GM19099 (cell line): Measurements from ENCODE around the gene EPGN.

Experiments used
- POLR2A ChIP-seq: IDR thresholded peaks from 3 replicates; pipeline ENCODE4 v1.6.1; 2011; ENCODE audit warnings: low read depth; ENCODE audit not compliant: insufficient read length; ENCODE audit errors: extremely low read depth

The EPGN gene

GRCh38 chr4:74292111-74292870 lies 16.0 kb upstream of the EPGN start:
- TF ChIP-seq POLR2A: no peak

DNA sequence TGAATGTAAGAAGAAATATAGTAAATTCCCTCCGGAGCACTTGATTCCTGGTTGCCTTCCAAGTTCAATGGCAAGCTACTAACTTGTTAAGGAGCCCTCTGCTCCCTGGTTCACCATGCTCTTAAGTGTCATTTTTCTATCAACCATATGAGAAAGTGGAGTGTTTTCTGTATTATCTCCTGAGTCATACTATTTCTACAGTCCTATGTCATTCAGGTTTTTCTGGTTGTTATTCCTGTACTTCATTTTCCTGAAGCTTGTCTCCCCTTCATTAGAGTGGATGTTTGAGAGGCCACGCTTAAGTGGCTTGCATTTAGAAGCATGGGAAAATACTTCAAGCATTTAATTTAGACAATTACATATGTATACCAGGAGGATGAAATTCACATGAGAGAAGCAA lies 14.7 kb upstream of the EPGN start:
- TF ChIP-seq POLR2A: no peak

GRCh38 chr4:74294681-74295080 lies 13.6 kb upstream of the EPGN start:
- no peak for TF ChIP-seq POLR2A

GRCh38 chr4:74297539-74297938 lies 10.7 kb upstream of the EPGN start:
- TF ChIP-seq POLR2A: no peak

GRCh38 chr4:74304095-74304625 lies 4.1 kb upstream of the EPGN start:
- no peak for TF ChIP-seq POLR2A

DNA sequence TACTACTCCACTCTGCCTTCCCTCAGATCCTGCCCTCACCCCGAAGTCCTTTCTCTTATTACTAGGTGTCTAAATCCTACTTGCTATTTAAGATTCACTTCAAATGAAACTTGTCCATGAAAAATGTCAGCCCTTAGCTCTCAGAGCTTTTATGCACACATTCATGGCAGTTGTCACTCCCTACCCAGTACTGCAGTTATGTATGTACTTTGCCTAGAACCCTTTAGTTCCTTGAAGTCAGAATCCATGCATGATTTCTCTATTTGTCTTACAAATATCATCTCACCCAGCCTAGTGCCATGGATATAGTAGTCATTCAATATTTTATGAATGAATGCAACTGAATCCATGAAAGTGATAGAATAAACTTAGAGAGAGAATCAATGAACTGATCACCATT lies 3.3 kb upstream of the EPGN start:
- no peak for TF ChIP-seq POLR2A

GRCh38 chr4:74307170-74307569 lies 1.1 kb upstream of the EPGN start:
- no peak for TF ChIP-seq POLR2A

- TF ChIP-seq POLR2A: no peak
Observed at GRCh38 chr4:74309223-74309622, 953 bp downstream of the EPGN start.

DNA sequence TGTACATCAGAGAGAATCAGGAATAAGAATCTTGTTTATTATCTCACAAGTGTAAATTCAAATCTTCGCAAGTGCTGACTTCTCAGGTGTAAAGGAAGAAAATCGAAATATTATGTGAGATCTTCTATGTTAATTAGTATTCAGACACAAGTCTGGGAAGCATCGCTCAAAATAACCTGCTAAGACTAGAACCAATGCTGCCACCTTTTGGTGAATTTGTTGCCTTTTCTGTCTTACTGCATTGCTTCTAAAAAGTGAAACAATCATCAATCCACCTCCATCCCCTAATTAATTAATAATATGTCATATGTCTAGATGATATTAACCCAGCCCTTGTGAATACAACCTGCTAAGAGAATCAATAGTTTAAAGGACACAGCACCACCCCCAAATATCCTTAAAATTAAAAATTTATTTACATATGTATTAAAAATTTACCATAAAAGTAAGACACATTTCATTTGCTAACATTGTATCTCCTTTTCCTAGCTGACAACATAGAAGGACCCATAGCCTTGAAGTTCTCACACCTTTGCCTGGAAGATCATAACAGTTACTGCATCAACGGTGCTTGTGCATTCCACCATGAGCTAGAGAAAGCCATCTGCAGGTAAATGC lies 3.5 kb downstream of the EPGN start:
- TF ChIP-seq POLR2A: no peak

DNA sequence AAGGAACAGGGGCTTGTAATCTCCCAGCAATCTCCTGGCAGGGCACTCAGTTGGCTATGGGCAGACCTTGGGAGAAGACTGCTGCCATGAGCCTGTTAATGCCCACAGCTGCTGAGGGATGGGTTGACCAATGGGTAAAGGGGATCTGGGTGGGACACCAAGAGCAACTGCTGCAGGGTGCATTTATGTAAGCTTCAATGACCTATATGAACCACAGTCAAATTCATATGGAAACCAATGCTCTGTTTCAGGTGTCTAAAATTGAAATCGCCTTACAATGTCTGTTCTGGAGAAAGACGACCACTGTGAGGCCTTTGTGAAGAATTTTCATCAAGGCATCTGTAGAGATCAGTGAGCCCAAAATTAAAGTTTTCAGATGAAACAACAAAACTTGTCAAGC lies 6.1 kb downstream of the EPGN start:
- TF ChIP-seq POLR2A: no peak

- no peak for TF ChIP-seq POLR2A
Observed at GRCh38 chr4:74314944-74315343, 6.7 kb downstream of the EPGN start.

GRCh38 chr4:74315376-74315775 lies 7.1 kb downstream of the EPGN start:
- no peak for TF ChIP-seq POLR2A

GRCh38 chr4:74316397-74316796 lies 8.1 kb downstream of the EPGN start:
- no peak for TF ChIP-seq POLR2A

DNA sequence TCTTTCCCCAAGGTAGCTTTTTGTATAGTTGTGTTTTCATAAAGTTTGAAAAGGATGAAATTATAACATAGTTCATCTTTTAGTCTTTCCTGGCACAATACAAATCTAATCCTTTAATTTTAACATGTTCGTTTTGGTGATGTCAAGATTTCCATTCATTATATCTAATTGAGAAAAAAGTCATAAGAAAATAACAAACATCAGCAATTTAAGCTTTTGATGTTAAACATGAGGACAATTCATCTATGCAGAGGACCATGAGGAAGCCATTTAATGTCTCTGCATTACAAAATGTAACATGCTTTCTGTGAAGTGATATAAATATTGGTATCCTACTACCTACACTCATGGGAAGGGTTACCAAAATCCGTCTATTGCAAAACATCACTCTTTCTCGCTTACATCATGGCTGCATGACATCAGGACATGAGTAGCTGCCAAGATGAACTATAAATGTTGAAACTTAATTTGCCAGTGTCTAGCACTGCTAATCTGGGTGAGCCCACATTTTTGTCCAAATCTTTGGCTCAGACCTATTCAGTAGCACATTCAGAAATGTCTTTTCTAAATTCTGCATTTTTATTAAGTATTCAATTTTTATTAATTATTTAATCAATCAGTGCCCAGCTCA lies 9.5 kb downstream of the EPGN start:
- TF ChIP-seq POLR2A: no peak

- TF ChIP-seq POLR2A: no peak
Observed at GRCh38 chr4:74318276-74318675, 10.0 kb downstream of the EPGN start.

DNA sequence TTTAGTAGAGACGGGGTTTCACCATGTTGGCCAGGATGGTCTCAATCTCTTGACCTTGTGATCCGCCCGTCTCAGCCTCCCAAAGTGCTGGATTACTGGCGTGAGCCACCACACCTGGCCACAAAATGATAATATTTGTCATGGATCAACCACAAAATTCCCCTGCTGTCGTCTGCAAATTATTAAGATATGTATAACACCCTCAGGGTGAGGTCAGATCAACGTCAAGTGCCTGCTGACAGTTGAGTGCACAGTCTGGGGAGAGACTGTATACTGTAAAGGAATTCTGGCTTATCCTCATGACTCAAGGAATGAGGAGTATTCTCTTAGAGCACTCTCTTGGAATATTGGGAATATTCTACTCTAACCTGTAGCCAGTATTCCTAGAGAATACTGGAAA lies 11.2 kb downstream of the EPGN start:
- TF ChIP-seq POLR2A: no peak
